ENCODE results near the gene FAM20A.

GRCh38 chr17:68556551-68556950 is 44.6 kb downstream of the FAM20A start:
- TF ChIP-seq ZNF274 (IDR thresholded peaks at IDR 0.05; ENCODE audit: low read depth, low read length) (no peak), YY1 (IDR thresholded peaks at IDR 0.05; ENCODE audit: insufficient read depth, insufficient read length) (no peak), SUZ12 (IDR thresholded peaks at IDR 0.05; ENCODE audit: extremely low read depth, insufficient read depth, insufficient read length) (no peak)

Measured in NT2/D1 (cell line).